Endothelial cell of umbilical vein (primary cell): Measurements from ENCODE around the gene SVEP1. TPM values are rescaled to one million over a fixed set of nuclear protein-coding genes. Genes with fewer than 3 reads are reported as not detected.
A peak's percentile ranks its signal among the peaks of the same experiment; 100 is the strongest.
"Not testable (repeated sequence)": the region's sequence is repeated elsewhere in the genome, so short reads cannot be mapped to it uniquely, and the experiment has no call there.

Experiments
- BruUV-seq: library from RNA; stranded (reverse); fragments of 400-500 nt; replicated peaks from 2 replicates; lab custom pipeline; 2021; lab: Mats Ljungman, UMichigan
- CTCF ChIA-PET: fragments of 300-600, 350-600 bp; sonication (Branson Sonifier 250); formaldehyde crosslinking; loops from one replicate; lab custom pipeline; 2021; ENCODE audit warnings: antibody characterized with exemption, inconsistent platforms; lab: Charles Lee
- POLR2A ChIA-PET: fragments of 300-600, 350-600 bp; sonication (Branson Sonifier 250); formaldehyde crosslinking; loops from one replicate; lab custom pipeline; 2021; ENCODE audit warnings: antibody characterized with exemption, inconsistent platforms; lab: Charles Lee
- DNase-seq: peaks from one replicate; pipeline ENCODE4 v3.0.0-alpha.2; 2011; ENCODE audit warnings: low read depth, low spot score
- FAIRE-seq: peaks from 2 replicates; lab custom pipeline; 2011; peaks lifted over from hg19 to GRCh38; lab: Jason Lieb, UNC
- H2AFZ ChIP-seq: 2 replicates; pipeline ENCODE4 v1.6.0; 2012; ENCODE audit warnings: low read depth, low read length, control low read depth, inconsistent platforms
- H3K27ac ChIP-seq: 2 replicates; pipeline ENCODE4 v1.5.1; 2011; ENCODE audit warnings: low read depth, mild to moderate bottlenecking, control low read depth, low read length, moderate library complexity; ENCODE audit not compliant: insufficient read depth
- H3K27me3 ChIP-seq, 2 experiments: 2 replicates each; pipeline versions ENCODE4 v1.6.0 to v1.6.1; 2011; ENCODE audit warnings: low read length in 2 of 2, mixed read lengths in 1 of 2; ENCODE audit not compliant: control insufficient read depth in 2 of 2, insufficient read depth in 2 of 2
- H3K36me3 ChIP-seq, 2 experiments: 2 replicates in 1 of 2; 3 replicates in 1 of 2; pipeline ENCODE4 v1.5.1; 2011; ENCODE audit warnings: low read length in 2 of 2, mild to moderate bottlenecking in 1 of 2, moderate library complexity in 1 of 2; ENCODE audit not compliant: control insufficient read depth in 2 of 2, insufficient read depth in 2 of 2; ENCODE audit errors: extremely low read depth in 1 of 2
- H3K4me1 ChIP-seq: 3 replicates; pipeline ENCODE4 v1.5.1; 2011; ENCODE audit warnings: mild to moderate bottlenecking, low read length; ENCODE audit not compliant: control insufficient read depth, insufficient read depth; ENCODE audit errors: extremely low read depth
- H3K4me2 ChIP-seq: 2 replicates; pipeline ENCODE4 v1.6.1; 2011; ENCODE audit warnings: low read length, control low read depth, mixed read lengths; ENCODE audit not compliant: insufficient read depth
- H3K4me3 ChIP-seq, 3 experiments: fragments of 200-600 bp in 1 of 3; sonication (generic), shearing (Covaris generic) in 1 of 3; replicated peaks in 1 of 3; 2 replicates each; pipeline ENCODE4 v1.5.1; 2011 to 2016; ENCODE audit warnings: control low read depth in 3 of 3, low read length in 3 of 3, mild to moderate bottlenecking in 2 of 3, inconsistent platforms in 1 of 3, low read depth in 1 of 3, moderate library complexity in 1 of 3; ENCODE audit not compliant: insufficient read depth in 1 of 3
- H3K79me2 ChIP-seq: 2 replicates; pipeline ENCODE4 v1.6.0; 2012; ENCODE audit warnings: low read length, inconsistent platforms; ENCODE audit not compliant: control insufficient read depth, insufficient read depth
- H3K9ac ChIP-seq: replicated peaks from 2 replicates; pipeline ENCODE3; 2011; ENCODE audit warnings: low read length, control low read depth; ENCODE audit not compliant: insufficient read depth; ENCODE audit errors: extremely low read depth
- H3K9me1 ChIP-seq: replicated peaks from 3 replicates; pipeline ENCODE4 v1.6.0; 2011; ENCODE audit warnings: mild to moderate bottlenecking, low read length; ENCODE audit not compliant: control insufficient read depth, insufficient read depth; ENCODE audit errors: extremely low read depth
- H3K9me3 ChIP-seq: replicated peaks from 2 replicates; pipeline ENCODE4 v1.5.1; 2012; ENCODE audit warnings: low read length, inconsistent platforms; ENCODE audit not compliant: control insufficient read depth, insufficient read depth
- H4K20me1 ChIP-seq: replicated peaks from 2 replicates; pipeline ENCODE3; 2011; ENCODE audit warnings: mild to moderate bottlenecking, low read length; ENCODE audit not compliant: control insufficient read depth, insufficient read depth; ENCODE audit errors: extremely low read depth
- FOS ChIP-seq: IDR thresholded peaks from 2 replicates; pipeline ENCODE4 v1.6.1; 2011; ENCODE audit warnings: mild to moderate bottlenecking, low read length, moderate library complexity, borderline replicate concordance; ENCODE audit not compliant: insufficient read depth
- GATA2 ChIP-seq: IDR thresholded peaks from 2 replicates; pipeline ENCODE4 v1.7.0; 2011; ENCODE audit warnings: low read depth, mild to moderate bottlenecking, moderate library complexity, mixed read lengths, low read length; ENCODE audit not compliant: insufficient read length, insufficient read depth
- dilution Hi-C: fragments of 300-500 bp; cut with MboI; formaldehyde crosslinking; loops from one replicate; pipeline ENCODE4 v1.15.0; 2019; ENCODE audit warnings: low sequenced_read_pairs; ENCODE audit not compliant: extremely low pct_ligation_motif_present
- intact Hi-C: fragments of 100-400 bp; cut with micrococcal nuclease; formaldehyde crosslinking; loops from one replicate; pipeline ENCODE4 v1.10.0; 2022
- polyA plus RNA-seq, 4 experiments: library from polyadenylated mRNA; depleted of rRNA in 3 of 4; stranded (reverse) in 3 of 4; unstranded in 1 of 4; fragments of >200 nt; gene quantifications; 2 replicates each; pipeline versions ENCODE4 v1.2.1 to v1.2.3, GENCODE V29; 2011 to 2012; ENCODE audit warnings: missing spikeins in 1 of 4
- total RNA-seq: library from RNA; stranded (reverse); gene quantifications from 2 replicates; pipeline ENCODE4 v1.2.3, GENCODE V29; 2021
- TF ChIP-seq, protein P1 (sequence below), 2 donors: IDR thresholded peaks; 1 replicate in 1 of 2; 2 replicates in 1 of 2; pipeline ENCODE4 v1.5.1; 2011; ENCODE audit warnings: low read length in 2 of 2, mild to moderate bottlenecking in 2 of 2, moderate library complexity in 2 of 2, control low read depth in 1 of 2, inconsistent platforms in 1 of 2, low read depth in 1 of 2; ENCODE audit not compliant: insufficient read depth in 1 of 2; ENCODE audit errors: extremely low read depth in 1 of 2

The SVEP1 gene
- total and polyA plus RNA-seq, 2 donors (not counting 3 experiments of a cell fraction or from before 2014, with no cell fraction given), result 0.04 to 0.29 TPM

GRCh38 chr9:110531241-110531640 lies 48.3 kb downstream of the SVEP1 start:
- H3K9me1 ChIP-seq, FAIRE-seq, H3K27ac ChIP-seq, H3K4me3 ChIP-seq, POLR2A ChIA-PET, H3K9ac ChIP-seq, H4K20me1 ChIP-seq, H3K79me2 ChIP-seq, intact Hi-C loops, H3K4me1 ChIP-seq, H2AFZ ChIP-seq, H3K27me3 ChIP-seq, H3K9me3 ChIP-seq, BruUV-seq, H3K4me2 ChIP-seq, dilution Hi-C loops, H3K36me3 ChIP-seq: not testable (repeated sequence)
- CTCF ChIA-PET, result interaction anchor here (0.7 to 1.1 kb wide), 3 partner anchors 8 to 92 kb away, joined by 3 to 5 read pairs (median 4); no protein-coding TSS in a partner anchor
- peak; percentile 6 for DNase-seq

- no peak for FAIRE-seq
- CTCF ChIA-PET, result interaction anchor here (1.0 kb wide), 1 partner anchor 11 kb away, joined by 3 read pairs; no protein-coding TSS in a partner anchor
- dilution Hi-C loops, result no loop called here
Observed at GRCh38 chr9:110528645-110529044, 50.9 kb downstream of the SVEP1 start.

More at GRCh38 chr9:110528645-110529044, 50.9 kb downstream of the SVEP1 start:
- TF ChIP-seq FOS (no peak), GATA2 (no peak)
- TF ChIP-seq, protein P1, sequence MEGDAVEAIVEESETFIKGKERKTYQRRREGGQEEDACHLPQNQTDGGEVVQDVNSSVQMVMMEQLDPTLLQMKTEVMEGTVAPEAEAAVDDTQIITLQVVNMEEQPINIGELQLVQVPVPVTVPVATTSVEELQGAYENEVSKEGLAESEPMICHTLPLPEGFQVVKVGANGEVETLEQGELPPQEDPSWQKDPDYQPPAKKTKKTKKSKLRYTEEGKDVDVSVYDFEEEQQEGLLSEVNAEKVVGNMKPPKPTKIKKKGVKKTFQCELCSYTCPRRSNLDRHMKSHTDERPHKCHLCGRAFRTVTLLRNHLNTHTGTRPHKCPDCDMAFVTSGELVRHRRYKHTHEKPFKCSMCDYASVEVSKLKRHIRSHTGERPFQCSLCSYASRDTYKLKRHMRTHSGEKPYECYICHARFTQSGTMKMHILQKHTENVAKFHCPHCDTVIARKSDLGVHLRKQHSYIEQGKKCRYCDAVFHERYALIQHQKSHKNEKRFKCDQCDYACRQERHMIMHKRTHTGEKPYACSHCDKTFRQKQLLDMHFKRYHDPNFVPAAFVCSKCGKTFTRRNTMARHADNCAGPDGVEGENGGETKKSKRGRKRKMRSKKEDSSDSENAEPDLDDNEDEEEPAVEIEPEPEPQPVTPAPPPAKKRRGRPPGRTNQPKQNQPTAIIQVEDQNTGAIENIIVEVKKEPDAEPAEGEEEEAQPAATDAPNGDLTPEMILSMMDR (IDR thresholded peaks at IDR 0.05; ENCODE audit: extremely low read depth in 1 of 2, insufficient read depth in 1 of 2, low read depth in 1 of 2, low read length in 2 of 2), result no peak
- Histone ChIP-seq H3K9ac (no peak overlapping the region), H3K4me2 (no peak overlapping the region), H3K27ac (no peak overlapping the region), H2AFZ (no peak overlapping the region), H4K20me1 (no peaks in the 10 kb centered on the region), H3K79me2 (no peaks in the 10 kb centered on the region), H3K4me3 (no peak overlapping the region), H3K27me3 (no peaks in the 10 kb centered on the region), H3K4me1 (no peaks in the 10 kb centered on the region), H3K9me1 (no peaks in the 10 kb centered on the region), H3K9me3 (no peaks in the 10 kb centered on the region), H3K36me3 (no peaks in the 10 kb centered on the region)
- no TSS peak for BruUV-seq
- POLR2A ChIA-PET, result no interaction called here
- no peak for DNase-seq
- intact Hi-C loops, result no loop called here
